Peyer's patch (tissue), 4 donors: Measurements from ENCODE around the gene NTN1. TPM values are rescaled to one million over a fixed set of nuclear protein-coding genes. Genes with fewer than 3 reads are reported as not detected.

Source experiments
- DNase-seq, 3 donors: peaks; one replicate each; pipeline ENCODE4 v3.0.0-alpha.2; 2017 to 2019
- H3K27ac ChIP-seq, 4 donors: fragments of 200-600 bp; sonication (generic); one replicate each; pipeline ENCODE4 v1.5.1; 2016 to 2019
- H3K27me3 ChIP-seq, 2 donors: fragments of 200-600 bp; sonication (generic); one replicate each; pipeline ENCODE4 v1.5.1; 2019
- H3K36me3 ChIP-seq, 3 donors: fragments of 200-600 bp; sonication (generic); one replicate each; pipeline ENCODE4 v1.5.1; 2016 to 2019
- H3K4me1 ChIP-seq, 4 donors: fragments of 200-600 bp; sonication (generic); one replicate each; pipeline ENCODE4 v1.5.1; 2016 to 2019
- H3K4me3 ChIP-seq, 4 donors: fragments of 200-600 bp; sonication (generic); 1 replicate in 3 of 4; 2 replicates in 1 of 4; pipeline ENCODE4 v1.5.1; 2016 to 2019; ENCODE audit warnings: mild to moderate bottlenecking in 1 of 4
- H3K9me3 ChIP-seq, 4 donors: fragments of 200-600 bp; sonication (generic); one replicate each; pipeline ENCODE4 v1.5.1; 2016 to 2019; ENCODE audit warnings: mild to moderate bottlenecking in 1 of 4
- POLR2A ChIP-seq, 2 donors: fragments of 450-650 bp; IDR thresholded peaks; one replicate each; pipeline ENCODE4 v1.5.1; 2017; ENCODE audit warnings: antibody characterized with exemption in 2 of 2, mild to moderate bottlenecking in 2 of 2, moderate library complexity in 2 of 2
- total RNA-seq, 4 donors: library from RNA; depleted of rRNA; stranded (reverse); fragments of >200 nt; gene quantifications; one replicate each; pipeline ENCODE4 v1.1.0, GENCODE V29; 2016
- TF ChIP-seq, protein P1 (sequence below), 6 experiments: fragments of 450-650 bp in 4 of 6; fragments of 200-600 bp in 2 of 6; sonication (generic) in 1 of 6; IDR thresholded peaks; one replicate each; pipeline ENCODE4 v1.5.1; 2017 to 2019; ENCODE audit warnings: antibody characterized with exemption in 6 of 6, mild to moderate bottlenecking in 3 of 6, moderate library complexity in 1 of 6

The NTN1 gene
- total RNA-seq, 4 donors from 2014 or later: 4.0 to 17.3 (median 10.9) TPM

DNA sequence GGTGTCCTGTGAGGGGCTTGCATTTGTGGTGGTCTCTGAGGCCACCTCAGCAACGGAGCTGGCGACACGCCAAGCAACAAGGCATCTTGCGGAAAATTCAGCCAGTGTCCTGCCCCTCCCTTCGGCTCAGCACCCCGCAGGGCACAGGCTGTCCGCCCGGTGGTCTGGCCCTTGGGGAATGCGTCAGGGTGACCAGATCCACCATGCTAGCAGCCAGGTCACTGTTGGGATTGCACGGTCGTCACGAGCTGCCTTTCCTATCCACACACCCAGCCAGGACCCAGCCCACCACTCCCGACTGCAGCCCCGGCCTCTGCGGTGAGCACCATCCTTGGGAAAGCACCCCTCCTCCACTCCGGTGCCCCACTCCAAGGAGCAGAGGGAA is 221.2 kb downstream of the NTN1 start:
- H3K9me3 ChIP-seq: no peaks in the 10 kb centered on the region
- peak overlapping the region; percentile 80 to 95 (median 88) for H3K27ac ChIP-seq
- no peaks in the 10 kb centered on the region for H3K27me3 ChIP-seq
- H3K4me1 ChIP-seq: peaks cover 4 to 51% (median 19%) of the 10 kb centered on the region in 4 donors
- H3K4me3 ChIP-seq: no peak overlapping the region
- H3K36me3 ChIP-seq: no peaks in the 10 kb centered on the region
- DNase-seq: no peak
- no peak for TF ChIP-seq POLR2A (IDR thresholded peaks at IDR 0.05)
- TF ChIP-seq, protein P1, sequence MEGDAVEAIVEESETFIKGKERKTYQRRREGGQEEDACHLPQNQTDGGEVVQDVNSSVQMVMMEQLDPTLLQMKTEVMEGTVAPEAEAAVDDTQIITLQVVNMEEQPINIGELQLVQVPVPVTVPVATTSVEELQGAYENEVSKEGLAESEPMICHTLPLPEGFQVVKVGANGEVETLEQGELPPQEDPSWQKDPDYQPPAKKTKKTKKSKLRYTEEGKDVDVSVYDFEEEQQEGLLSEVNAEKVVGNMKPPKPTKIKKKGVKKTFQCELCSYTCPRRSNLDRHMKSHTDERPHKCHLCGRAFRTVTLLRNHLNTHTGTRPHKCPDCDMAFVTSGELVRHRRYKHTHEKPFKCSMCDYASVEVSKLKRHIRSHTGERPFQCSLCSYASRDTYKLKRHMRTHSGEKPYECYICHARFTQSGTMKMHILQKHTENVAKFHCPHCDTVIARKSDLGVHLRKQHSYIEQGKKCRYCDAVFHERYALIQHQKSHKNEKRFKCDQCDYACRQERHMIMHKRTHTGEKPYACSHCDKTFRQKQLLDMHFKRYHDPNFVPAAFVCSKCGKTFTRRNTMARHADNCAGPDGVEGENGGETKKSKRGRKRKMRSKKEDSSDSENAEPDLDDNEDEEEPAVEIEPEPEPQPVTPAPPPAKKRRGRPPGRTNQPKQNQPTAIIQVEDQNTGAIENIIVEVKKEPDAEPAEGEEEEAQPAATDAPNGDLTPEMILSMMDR (IDR thresholded peaks at IDR 0.05): no peak

GRCh38 chr17:9242983-9243382 is 221.7 kb downstream of the NTN1 start:
- H3K27ac ChIP-seq: peak overlapping the region; percentile 64 to 95 (median 87)
- H3K27me3 ChIP-seq: no peaks in the 10 kb centered on the region
- no peak for DNase-seq

GRCh38 chr17:9244066-9245052 is 223.0 kb downstream of the NTN1 start:
- H3K27me3 ChIP-seq: no peaks in the 10 kb centered on the region
- H3K36me3 ChIP-seq: no peaks in the 10 kb centered on the region
- no peak overlapping the region for H3K4me3 ChIP-seq
- peak overlapping the region; percentile 38 to 95 (median 79) for H3K27ac ChIP-seq
- DNase-seq: peak in 1 of 3 donors; percentile 65
- no peak for TF ChIP-seq POLR2A (IDR thresholded peaks at IDR 0.05)
- TF ChIP-seq, protein P1 (IDR thresholded peaks at IDR 0.05): no peak
- H3K4me1 ChIP-seq: peaks cover 4 to 38% (median 12%) of the 10 kb centered on the region in 4 donors
- H3K9me3 ChIP-seq: no peaks in the 10 kb centered on the region

More at GRCh38 chr17:9242983-9243382, 221.7 kb downstream of the NTN1 start:
- no peak overlapping the region for H3K4me3 ChIP-seq
- H3K9me3 ChIP-seq: no peaks in the 10 kb centered on the region
- H3K4me1 ChIP-seq: peaks cover 4 to 48% (median 19%) of the 10 kb centered on the region in 4 donors
- TF ChIP-seq, protein P1 (IDR thresholded peaks at IDR 0.05): no peak
- no peak for TF ChIP-seq POLR2A (IDR thresholded peaks at IDR 0.05)
- H3K36me3 ChIP-seq: no peaks in the 10 kb centered on the region

- H3K4me1 ChIP-seq: peaks cover 0 to 24% (median 0%) of the 10 kb centered on the region in 4 donors
- no peak overlapping the region for H3K4me3 ChIP-seq
- no peaks in the 10 kb centered on the region for H3K9me3 ChIP-seq
- no peaks in the 10 kb centered on the region for H3K27me3 ChIP-seq
- no peak for TF ChIP-seq POLR2A (IDR thresholded peaks at IDR 0.05)
- TF ChIP-seq, protein P1 (IDR thresholded peaks at IDR 0.05): no peak
- DNase-seq: no peak
- no peaks in the 10 kb centered on the region for H3K36me3 ChIP-seq
- H3K27ac ChIP-seq: peak overlapping the region in 1 of 4 donors; percentile 94
Observed at GRCh38 chr17:9247401-9247938, 226.2 kb downstream of the NTN1 start.

DNA sequence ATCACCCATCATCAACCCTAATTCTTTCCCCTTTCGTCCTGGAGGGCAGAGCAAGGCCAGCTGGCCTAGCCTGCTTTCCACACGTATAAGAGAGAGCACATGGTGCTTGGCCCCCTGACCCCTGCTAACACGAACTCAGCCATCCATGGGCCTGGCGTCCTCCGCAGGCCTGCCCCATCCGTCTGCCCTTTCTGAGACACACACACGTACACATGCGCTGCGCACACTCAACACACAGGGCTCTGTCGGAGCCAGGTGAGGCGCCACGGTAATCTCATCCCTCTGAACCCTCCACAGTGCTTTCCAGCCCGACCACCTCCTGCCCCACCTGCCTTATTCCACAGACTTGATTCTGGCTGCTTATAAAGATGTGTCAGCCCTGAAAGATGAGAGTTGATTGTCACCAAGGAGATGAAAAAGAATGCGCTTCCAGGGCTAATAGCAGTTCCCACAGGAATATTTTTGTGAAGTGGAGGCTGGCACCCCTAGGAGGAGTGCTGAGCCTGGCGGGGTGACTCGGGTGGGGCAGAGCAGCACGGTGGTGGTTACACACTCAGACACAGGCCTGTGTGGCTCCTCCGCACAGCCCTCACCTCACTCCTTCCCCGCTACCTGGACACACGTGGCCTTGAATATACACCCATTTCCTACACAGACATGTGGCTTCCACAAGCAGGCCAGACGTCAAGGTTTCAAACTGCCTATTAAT is 228.1 kb downstream of the NTN1 start:
- H3K4me3 ChIP-seq: no peak overlapping the region
- H3K27ac ChIP-seq: no peak overlapping the region
- H3K4me1 ChIP-seq: peaks cover 0 to 10% (median 0%) of the 10 kb centered on the region in 4 donors
- no peak for TF ChIP-seq POLR2A (IDR thresholded peaks at IDR 0.05)
- TF ChIP-seq, protein P1 (IDR thresholded peaks at IDR 0.05): no peak
- H3K27me3 ChIP-seq: no peaks in the 10 kb centered on the region
- H3K9me3 ChIP-seq: no peaks in the 10 kb centered on the region
- no peaks in the 10 kb centered on the region for H3K36me3 ChIP-seq
- DNase-seq: no peak
